22Rv1 (cell line): ENCODE results near the gene SCN4A.

Experiments
- CTCF ChIP-seq: fragments of 450-650 bp; IDR thresholded peaks from 2 replicates; pipeline ENCODE4 v1.5.1; 2017; ENCODE audit warnings: mild to moderate bottlenecking
- ZFX ChIP-seq: fragments of 450-650 bp; IDR thresholded peaks from 2 replicates; pipeline ENCODE4 v1.6.1; 2017; ENCODE audit warnings: antibody characterized with exemption, borderline replicate concordance

DNA sequence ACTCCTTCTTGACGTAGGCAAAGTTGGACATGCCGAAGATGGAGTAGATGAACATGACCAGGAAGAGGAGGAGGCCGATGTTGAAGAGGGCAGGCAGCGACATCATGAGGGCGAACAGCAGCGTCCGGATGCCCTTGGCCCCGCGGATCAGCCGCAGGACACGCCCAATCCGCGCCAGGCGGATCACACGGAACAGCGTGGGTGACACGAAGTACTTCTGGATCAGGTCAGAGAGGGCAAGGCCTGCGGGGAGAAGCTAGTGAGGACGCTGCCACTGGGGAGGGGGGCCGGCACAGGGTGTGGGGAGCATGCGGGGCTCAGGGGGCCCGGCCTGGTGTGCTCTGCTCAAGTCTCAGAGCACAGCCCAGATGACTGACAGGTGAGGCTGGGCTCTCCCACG lies 31.0 kb downstream of the SCN4A start:
- TF ChIP-seq CTCF = no peak
- TF ChIP-seq ZFX = no peak
